ENCODE measurements around the gene ELF5.

Gene ELF5

GRCh38 chr11:34460278-34460677 lies 53.3 kb downstream of the ELF5 start:
- no peaks in the 10 kb centered on the region for H3K4me1 ChIP-seq (ENCODE audit: control insufficient read depth, insufficient read depth, low read length)
- ChIA-PET CTCF (interaction anchor here (0.6 kb wide), 2 partner anchors 43 to 92 kb away, joined by 3 to 5 read pairs; no protein-coding TSS in a partner anchor), POLR2A (interaction anchor here (0.8 kb wide), 1 partner anchor 22 kb away, joined by 3 read pairs; the partner anchor contains the start of gene CAT)
- TF ChIP-seq ZNF23 (tag by site-specific recombination; IDR thresholded peaks at IDR 0.05; ENCODE audit: borderline replicate concordance) (no peak), ZNF148 (tag by site-specific recombination; IDR thresholded peaks at IDR 0.05; ENCODE audit: borderline replicate concordance) (no peak), ZNF221 (tag by site-specific recombination; IDR thresholded peaks at IDR 0.05; ENCODE audit: borderline replicate concordance) (no peak), ZNF292 (tag by site-specific recombination; IDR thresholded peaks at IDR 0.05; ENCODE audit: borderline replicate concordance, low read depth) (no peak), SCRT2 (tag by site-specific recombination; IDR thresholded peaks at IDR 0.05) (no peak), GLI4 (tag by site-specific recombination; IDR thresholded peaks at IDR 0.05) (no peak), GLI2 (tag by site-specific recombination; IDR thresholded peaks at IDR 0.05; ENCODE audit: borderline replicate concordance, low read depth) (no peak), SCRT1 (tag by site-specific recombination; IDR thresholded peaks at IDR 0.05; ENCODE audit: borderline replicate concordance) (no peak), PBX3 (CRISPR knock-in tag; IDR thresholded peaks at IDR 0.05) (no peak), ZFP69B (tag by site-specific recombination; IDR thresholded peaks at IDR 0.05) (no peak), IKZF3 (tag by site-specific recombination; IDR thresholded peaks at IDR 0.05) (no peak), ZBTB20 (tag by site-specific recombination; IDR thresholded peaks at IDR 0.05) (no peak), HOXC10 (CRISPR knock-in tag; IDR thresholded peaks at IDR 0.05) (no peak), TCF7L2 (IDR thresholded peaks at IDR 0.05; ENCODE audit: borderline replicate concordance, low read depth, low read length) (no peak), ZNF48 (tag by site-specific recombination; IDR thresholded peaks at IDR 0.05) (no peak)
- TF ChIP-seq, protein P1, sequence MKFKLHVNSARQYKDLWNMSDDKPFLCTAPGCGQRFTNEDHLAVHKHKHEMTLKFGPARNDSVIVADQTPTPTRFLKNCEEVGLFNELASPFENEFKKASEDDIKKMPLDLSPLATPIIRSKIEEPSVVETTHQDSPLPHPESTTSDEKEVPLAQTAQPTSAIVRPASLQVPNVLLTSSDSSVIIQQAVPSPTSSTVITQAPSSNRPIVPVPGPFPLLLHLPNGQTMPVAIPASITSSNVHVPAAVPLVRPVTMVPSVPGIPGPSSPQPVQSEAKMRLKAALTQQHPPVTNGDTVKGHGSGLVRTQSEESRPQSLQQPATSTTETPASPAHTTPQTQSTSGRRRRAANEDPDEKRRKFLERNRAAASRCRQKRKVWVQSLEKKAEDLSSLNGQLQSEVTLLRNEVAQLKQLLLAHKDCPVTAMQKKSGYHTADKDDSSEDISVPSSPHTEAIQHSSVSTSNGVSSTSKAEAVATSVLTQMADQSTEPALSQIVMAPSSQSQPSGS (tag by site-specific recombination; IDR thresholded peaks at IDR 0.05; ENCODE audit: low read depth), result no peak
- TF ChIP-seq, protein P2, sequence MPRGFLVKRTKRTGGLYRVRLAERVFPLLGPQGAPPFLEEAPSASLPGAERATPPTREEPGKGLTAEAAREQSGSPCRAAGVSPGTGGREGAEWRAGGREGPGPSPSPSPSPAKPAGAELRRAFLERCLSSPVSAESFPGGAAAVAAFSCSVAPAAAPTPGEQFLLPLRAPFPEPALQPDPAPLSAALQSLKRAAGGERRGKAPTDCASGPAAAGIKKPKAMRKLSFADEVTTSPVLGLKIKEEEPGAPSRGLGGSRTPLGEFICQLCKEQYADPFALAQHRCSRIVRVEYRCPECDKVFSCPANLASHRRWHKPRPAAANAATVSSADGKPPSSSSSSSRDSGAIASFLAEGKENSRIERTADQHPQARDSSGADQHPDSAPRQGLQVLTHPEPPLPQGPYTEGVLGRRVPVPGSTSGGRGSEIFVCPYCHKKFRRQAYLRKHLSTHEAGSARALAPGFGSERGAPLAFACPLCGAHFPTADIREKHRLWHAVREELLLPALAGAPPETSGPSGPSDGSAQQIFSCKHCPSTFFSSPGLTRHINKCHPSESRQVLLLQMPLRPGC (tag by site-specific recombination; IDR thresholded peaks at IDR 0.05), result no peak
- H3K9me3 ChIP-seq (ENCODE audit: control insufficient read depth, insufficient read depth, low read depth, low read length), result no peaks in the 10 kb centered on the region
- H3K27ac ChIP-seq (ENCODE audit: extremely low read depth, low read depth, low read length), result no peak overlapping the region
- H3K36me3 ChIP-seq (ENCODE audit: control insufficient read depth in 2 of 2, insufficient read depth in 1 of 2, low read length in 2 of 2), result peaks cover 23 to 81% of the 10 kb centered on the region in 2 experiments
- H3K4me3 ChIP-seq (ENCODE audit: low read depth, low read length), result no peak overlapping the region

DNA sequence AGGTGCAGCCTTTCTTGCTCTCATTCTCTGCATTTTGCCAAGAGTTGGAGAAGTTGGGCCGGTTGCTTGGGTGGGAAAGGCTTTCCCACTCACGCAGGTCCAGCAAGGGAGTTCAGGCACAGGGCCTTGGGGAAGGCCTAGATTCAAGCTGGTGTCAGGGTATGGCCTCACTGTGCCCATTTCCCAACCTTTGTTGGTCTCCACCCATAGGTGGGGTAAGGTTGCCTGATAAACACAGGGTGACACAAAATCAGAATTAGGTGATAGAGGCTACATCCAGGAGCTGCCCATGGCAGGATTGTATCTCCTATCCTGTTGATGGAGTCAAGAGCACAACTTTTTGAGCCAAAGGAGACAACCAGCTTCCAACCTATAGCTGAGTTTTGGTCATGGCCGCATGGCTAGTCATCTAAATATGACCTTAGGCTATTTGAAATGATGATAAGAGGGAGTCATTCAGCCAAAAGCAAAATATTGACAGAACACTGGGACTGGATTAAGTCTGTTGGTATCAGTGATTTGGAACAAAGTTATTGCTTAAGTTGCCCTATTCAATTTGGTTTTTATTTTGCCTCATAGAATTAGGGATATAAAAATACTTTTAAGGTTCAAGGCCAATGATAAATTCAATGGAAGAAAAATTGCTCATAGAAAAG lies 54.0 kb downstream of the ELF5 start:
- H3K4me3 ChIP-seq (ENCODE audit: low read depth, low read length), result no peak overlapping the region
- ChIA-PET POLR2A (interaction anchor here (0.8 kb wide), 1 partner anchor 21 kb away, joined by 3 read pairs; the partner anchor contains the start of gene CAT), CTCF (interaction anchor here (0.6 kb wide), 2 partner anchors 42 to 92 kb away, joined by 3 to 5 read pairs; no protein-coding TSS in a partner anchor)
- H3K36me3 ChIP-seq (ENCODE audit: control insufficient read depth in 2 of 2, insufficient read depth in 1 of 2, low read length in 2 of 2), result peaks cover 25 to 83% of the 10 kb centered on the region in 2 experiments
- TF ChIP-seq KLF10 (tag by site-specific recombination; IDR thresholded peaks at IDR 0.05), result no peak
- no peak for TF ChIP-seq SP3 (tag by site-specific recombination; IDR thresholded peaks at IDR 0.05)
- no peak for TF ChIP-seq GLI2 (tag by site-specific recombination; IDR thresholded peaks at IDR 0.05; ENCODE audit: borderline replicate concordance, low read depth)
- TF ChIP-seq, protein P3, sequence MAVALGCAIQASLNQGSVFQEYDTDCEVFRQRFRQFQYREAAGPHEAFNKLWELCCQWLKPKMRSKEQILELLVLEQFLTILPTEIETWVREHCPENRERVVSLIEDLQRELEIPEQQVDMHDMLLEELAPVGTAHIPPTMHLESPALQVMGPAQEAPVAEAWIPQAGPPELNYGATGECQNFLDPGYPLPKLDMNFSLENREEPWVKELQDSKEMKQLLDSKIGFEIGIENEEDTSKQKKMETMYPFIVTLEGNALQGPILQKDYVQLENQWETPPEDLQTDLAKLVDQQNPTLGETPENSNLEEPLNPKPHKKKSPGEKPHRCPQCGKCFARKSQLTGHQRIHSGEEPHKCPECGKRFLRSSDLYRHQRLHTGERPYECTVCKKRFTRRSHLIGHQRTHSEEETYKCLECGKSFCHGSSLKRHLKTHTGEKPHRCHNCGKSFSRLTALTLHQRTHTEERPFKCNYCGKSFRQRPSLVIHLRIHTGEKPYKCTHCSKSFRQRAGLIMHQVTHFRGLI (tag by site-specific recombination; IDR thresholded peaks at IDR 0.05), result no peak
- no peak for TF ChIP-seq GLI4 (tag by site-specific recombination; IDR thresholded peaks at IDR 0.05)
- no peak for TF ChIP-seq ZSCAN4 (tag by site-specific recombination; IDR thresholded peaks at IDR 0.05)
- no peak for TF ChIP-seq ZBTB8A (tag by site-specific recombination; IDR thresholded peaks at IDR 0.05)
- no peak for TF ChIP-seq ZNF639 (tag by site-specific recombination; IDR thresholded peaks at IDR 0.05)
- no peak overlapping the region for H3K27ac ChIP-seq (ENCODE audit: extremely low read depth, low read depth, low read length)
- H3K9me3 ChIP-seq (ENCODE audit: control insufficient read depth, insufficient read depth, low read depth, low read length), result no peaks in the 10 kb centered on the region
- no peaks in the 10 kb centered on the region for H3K4me1 ChIP-seq (ENCODE audit: control insufficient read depth, insufficient read depth, low read length)
